Smooth muscle cell (in vitro differentiated cells): ENCODE data around the gene GZMA. TPM values are rescaled to one million over a fixed set of nuclear protein-coding genes. Genes with fewer than 3 reads are reported as not detected.

Experiments
- DNase-seq: peaks from one replicate; lab custom pipeline; 2025; ENCODE audit not compliant: unreplicated experiment; lab: John Stamatoyannopoulos, UW
- H2AFZ ChIP-seq: fragments of 200-600 bp; sonication (generic); 2 replicates; pipeline ENCODE4 v1.6.0; 2016; ENCODE audit warnings: antibody characterized with exemption, low read depth, mild to moderate bottlenecking
- H3F3A ChIP-seq: fragments of 200-600 bp; sonication (generic); 2 replicates; pipeline ENCODE4 v1.6.0; 2017; ENCODE audit warnings: antibody characterized with exemption, low read depth
- H3K27ac ChIP-seq: fragments of 200-600 bp; sonication (generic); 2 replicates; pipeline ENCODE4 v1.5.1; 2016; ENCODE audit warnings: low read depth, mild to moderate bottlenecking
- H3K27me3 ChIP-seq: fragments of 200-600 bp; sonication (generic); 2 replicates; pipeline ENCODE4 v1.6.1; 2016; ENCODE audit warnings: low read depth, mild to moderate bottlenecking
- H3K36me3 ChIP-seq: fragments of 200-600 bp; sonication (generic); 2 replicates; pipeline ENCODE4 v1.5.1; 2016; ENCODE audit warnings: low read depth
- H3K4me1 ChIP-seq: fragments of 200-600 bp; sonication (generic); 2 replicates; pipeline ENCODE4 v1.5.1; 2016; ENCODE audit warnings: low read depth
- H3K4me2 ChIP-seq: fragments of 200-600 bp; sonication (generic); 2 replicates; pipeline ENCODE4 v1.6.0; 2016; ENCODE audit warnings: mild to moderate bottlenecking
- H3K4me3 ChIP-seq: fragments of 200-600 bp; sonication (generic); 2 replicates; pipeline ENCODE4 v1.5.1; 2016; ENCODE audit warnings: mild to moderate bottlenecking
- H3K79me2 ChIP-seq: fragments of 200-600 bp; sonication (generic); 2 replicates; pipeline ENCODE4 v1.6.0; 2016; ENCODE audit warnings: low read depth, mild to moderate bottlenecking
- H3K9ac ChIP-seq: fragments of 200-600 bp; sonication (generic); 2 replicates; pipeline ENCODE4 v1.6.0; 2016; ENCODE audit warnings: low read depth
- H3K9me3 ChIP-seq: fragments of 200-600 bp; sonication (generic); replicated peaks from 2 replicates; pipeline ENCODE4 v1.5.1; 2016; ENCODE audit warnings: low read depth
- H4K20me1 ChIP-seq: fragments of 200-600 bp; sonication (generic); 2 replicates; pipeline ENCODE4 v1.6.0; 2016; ENCODE audit warnings: low read depth
- CTCF ChIP-seq: fragments of 200-600 bp; sonication (generic); IDR thresholded peaks from 2 replicates; pipeline ENCODE4 v1.5.1; 2017; ENCODE audit warnings: borderline replicate concordance, mild to moderate bottlenecking, antibody characterized with exemption; ENCODE audit not compliant: insufficient read depth, poor library complexity, severe bottlenecking
- WGBS: methylation state at CpG from one replicate; pipeline ENCODE4 v1.1.7; 2016; ENCODE audit warnings: low lambda C conversion rate; 5-methylcytosine and 5-hydroxymethylcytosine counted together
- polyA plus RNA-seq: library from polyadenylated mRNA; unstranded; fragments of >200 nt; fragmentation: Nextera tagmentation; extraction: Ambion mirVana; gene quantifications from 2 replicates; pipeline ENCODE4 v1.2.1, GENCODE V29; 2016
- total RNA-seq: library from RNA; depleted of rRNA; stranded (reverse); fragments of >200 nt; gene quantifications from 2 replicates; pipeline ENCODE4 v1.2.3, GENCODE V29; 2014

GZMA gene
- total and polyA plus RNA-seq, 2 experiments from 2014 or later = 0.42 TPM; not detected in 1

- no peak overlapping the region for H3K4me3 ChIP-seq
- H4K20me1 ChIP-seq = no peaks in the 10 kb centered on the region
- no peaks in the 10 kb centered on the region for H3K4me1 ChIP-seq
- no peak overlapping the region for H2AFZ ChIP-seq
- H3K36me3 ChIP-seq = no peaks in the 10 kb centered on the region
- no peaks in the 10 kb centered on the region for H3K9me3 ChIP-seq
- WGBS = 77% methylated on average over 5 of the region's 5 CpGs
- no peaks in the 10 kb centered on the region for H3F3A ChIP-seq
- H3K9ac ChIP-seq = no peak overlapping the region
- DNase-seq = no peak
- H3K27ac ChIP-seq = no peak overlapping the region
- H3K79me2 ChIP-seq = no peaks in the 10 kb centered on the region
- H3K27me3 ChIP-seq = no peaks in the 10 kb centered on the region
- H3K4me2 ChIP-seq = no peak overlapping the region
- TF ChIP-seq CTCF = no peak
These were observed 49.7 kb downstream of the GZMA start for GRCh38 chr5:55151923-55152842.

GRCh38 chr5:55154873-55155272 lies 52.4 kb downstream of the GZMA start:
- no peak for DNase-seq
- Histone ChIP-seq H3K79me2 (no peaks in the 10 kb centered on the region), H3K27me3 (no peaks in the 10 kb centered on the region)

More at GRCh38 chr5:55154873-55155272, 52.4 kb downstream of the GZMA start:
- no peaks in the 10 kb centered on the region for H3K4me1 ChIP-seq
- H2AFZ ChIP-seq = no peak overlapping the region
- peaks cover 7% of the 10 kb centered on the region for H3F3A ChIP-seq
- H4K20me1 ChIP-seq = no peaks in the 10 kb centered on the region
- no peak overlapping the region for H3K9ac ChIP-seq
- WGBS = 61% methylated on average over 3 of the region's 3 CpGs
- no peak overlapping the region for H3K4me3 ChIP-seq
- H3K27ac ChIP-seq = no peak overlapping the region
- H3K9me3 ChIP-seq = no peaks in the 10 kb centered on the region
- H3K4me2 ChIP-seq = no peak overlapping the region
- no peaks in the 10 kb centered on the region for H3K36me3 ChIP-seq
- TF ChIP-seq CTCF = no peak

Other genes starting within 250 kb of the GZMA start
- gene ESM1, start 117.1 kb upstream of the GZMA start, total RNA-seq = 0.27 TPM in 1 of 2 replicates, not detected in the other
- not detected in 2 replicates for gene ESM1, start 117.1 kb upstream of the GZMA start, polyA plus RNA-seq
- not detected in 2 replicates for gene GZMK, start 78.4 kb upstream of the GZMA start, total RNA-seq
- gene GZMK, start 78.4 kb upstream of the GZMA start, polyA plus RNA-seq = not detected in 2 replicates
- 306 and 314 TPM in 2 replicates for gene GPX8, start 57.5 kb downstream of the GZMA start, total RNA-seq
- gene GPX8, start 57.5 kb downstream of the GZMA start, polyA plus RNA-seq = 183 and 230 TPM in 2 replicates
- gene CDC20B, start 70.5 kb downstream of the GZMA start, total RNA-seq = not detected in 2 replicates
- gene CDC20B, start 70.5 kb downstream of the GZMA start, polyA plus RNA-seq = 0.11 TPM in 1 of 2 replicates, not detected in the other
- gene MCIDAS, start 124.7 kb downstream of the GZMA start, total RNA-seq = 0.13 TPM in 1 of 2 replicates, not detected in the other
- gene MCIDAS, start 124.7 kb downstream of the GZMA start, polyA plus RNA-seq = not detected in 2 replicates
- 1.7 TPM in 1 of 2 replicates, not detected in the other for gene CCNO, start 131.0 kb downstream of the GZMA start, total RNA-seq
- 0.26 TPM in 1 of 2 replicates, not detected in the other for gene CCNO, start 131.0 kb downstream of the GZMA start, polyA plus RNA-seq
- 27.1 and 35.9 TPM in 2 replicates for gene DHX29, start 205.0 kb downstream of the GZMA start, total RNA-seq
- gene DHX29, start 205.0 kb downstream of the GZMA start, polyA plus RNA-seq = 40.7 and 44.7 TPM in 2 replicates
- gene MTREX, start 205.3 kb downstream of the GZMA start, total RNA-seq = 85.8 and 93.9 TPM in 2 replicates
- 20.7 and 22.4 TPM in 2 replicates for gene MTREX, start 205.3 kb downstream of the GZMA start, polyA plus RNA-seq